ENCODE data around the gene TM7SF3.

The TM7SF3 gene

DNA sequence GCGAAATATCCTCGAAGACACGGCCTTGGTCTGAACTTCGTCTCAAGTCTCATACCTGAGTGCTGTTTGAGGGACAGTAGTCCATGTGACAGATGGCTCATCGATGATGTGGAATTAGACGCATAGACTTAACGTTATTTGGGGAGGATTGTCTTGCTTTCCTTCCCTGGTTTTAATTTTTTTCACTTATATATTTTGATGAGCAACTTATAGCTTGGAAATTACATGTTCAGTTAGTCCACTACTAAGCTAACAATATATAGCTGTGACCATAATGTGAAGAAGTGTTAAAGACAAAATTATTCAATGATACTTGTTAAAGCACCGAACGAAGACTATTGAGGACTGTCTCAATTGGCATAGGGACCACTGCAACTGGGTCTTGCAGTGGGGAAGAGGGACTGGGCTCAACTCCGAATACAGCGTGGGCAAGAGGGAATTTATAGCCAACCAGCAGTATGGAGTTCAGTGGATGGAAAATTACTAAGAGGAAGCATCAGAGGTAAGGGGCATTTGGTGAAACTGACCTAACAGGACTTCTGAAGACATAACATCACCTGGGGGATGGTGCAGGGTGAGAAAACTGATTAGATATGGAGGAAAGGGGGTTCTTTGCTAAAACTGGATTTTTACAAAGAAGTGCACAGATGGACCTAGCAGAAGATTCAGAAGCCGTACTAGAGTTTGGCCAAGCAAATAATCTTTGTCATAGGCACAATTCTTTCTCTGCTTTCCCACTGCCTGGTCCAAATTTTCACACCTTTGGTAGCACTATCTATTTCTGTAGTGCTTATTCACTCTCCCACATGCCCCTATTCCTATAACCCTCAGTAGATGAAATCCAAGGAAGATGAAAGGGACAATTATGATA is 910 bp upstream of the TM7SF3 start:
- no peak for DNase-seq (ENCODE audit: low read depth in 1 of 2, low spot score in 1 of 2)

DNA sequence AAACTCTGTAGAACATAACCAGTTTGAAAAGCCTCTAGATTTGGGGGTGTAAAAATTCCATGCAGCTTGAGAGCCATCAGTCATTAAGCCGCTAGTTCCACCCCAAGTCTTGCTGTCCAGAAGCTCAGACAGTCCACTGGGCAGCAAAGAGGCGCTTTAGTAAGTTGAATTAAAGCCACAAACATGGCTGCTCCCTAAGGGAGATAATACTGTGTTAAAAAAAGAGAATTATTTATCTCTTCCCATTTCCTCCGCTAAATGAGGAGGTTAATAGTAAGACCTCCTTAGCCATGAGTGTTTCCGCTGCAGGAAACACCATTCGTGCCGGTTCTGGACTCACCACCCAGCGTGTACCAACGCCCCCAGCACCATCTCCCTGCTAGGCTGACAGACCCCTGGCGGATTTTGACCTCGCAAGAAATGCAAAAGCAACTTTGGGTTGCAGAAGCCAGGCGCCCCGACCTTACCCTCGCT is 536 bp downstream of the TM7SF3 start:
- DNase-seq (ENCODE audit: low read depth in 1 of 2, low spot score in 1 of 2) = peak in 1 of 2 donors; percentile 10

DNA sequence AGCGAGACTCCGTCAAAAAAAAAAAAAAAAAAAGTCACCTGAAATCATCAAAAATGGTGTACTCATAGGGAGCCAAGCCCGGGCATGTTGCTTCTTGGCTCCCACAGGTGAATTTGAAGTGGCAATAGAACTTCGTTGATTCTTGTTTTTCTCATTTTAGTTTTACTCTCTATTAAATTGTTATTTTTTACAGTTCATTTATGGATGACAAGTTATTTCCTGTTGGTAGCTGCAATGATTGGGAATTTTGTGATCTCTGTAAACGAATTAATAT is 1.3 kb downstream of the TM7SF3 start:
- DNase-seq (ENCODE audit: low read depth in 1 of 2, low spot score in 1 of 2) = no peak

DNA sequence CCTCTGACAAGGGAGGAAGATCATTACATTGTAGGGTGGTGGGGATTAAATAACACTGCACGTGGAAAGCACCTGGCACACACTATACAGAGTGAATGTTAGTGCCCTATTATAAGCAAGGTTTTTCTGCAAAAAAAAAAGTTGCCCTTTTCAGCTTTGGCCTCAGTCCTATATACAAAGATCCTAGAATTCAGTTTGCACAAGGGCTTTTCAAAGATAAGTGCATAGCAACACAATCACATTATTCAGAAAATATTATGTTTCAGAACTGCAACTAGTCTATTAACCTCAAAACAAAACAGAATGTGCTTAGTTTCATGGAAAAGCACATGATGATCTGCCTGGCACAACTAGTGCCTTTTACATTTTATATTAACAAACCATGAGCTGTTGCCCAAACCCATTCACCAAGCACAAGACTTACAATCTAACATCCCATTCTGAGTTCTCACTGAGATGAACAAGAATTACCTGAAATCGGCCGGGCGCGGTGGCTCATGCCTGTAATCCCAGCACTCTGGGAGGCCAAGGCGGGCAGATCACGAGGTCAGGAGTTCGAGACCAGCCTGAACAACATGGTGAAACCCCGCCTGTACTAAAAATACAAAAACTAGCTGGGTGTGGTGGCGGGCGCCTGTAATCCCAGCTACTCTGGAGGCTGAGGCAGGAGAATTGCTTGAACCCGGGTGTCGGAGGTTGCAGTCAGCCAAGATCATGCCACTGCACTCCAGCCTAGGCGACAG is 1.8 kb downstream of the TM7SF3 start:
- no peak for DNase-seq (ENCODE audit: low read depth in 1 of 2, low spot score in 1 of 2)

DNA sequence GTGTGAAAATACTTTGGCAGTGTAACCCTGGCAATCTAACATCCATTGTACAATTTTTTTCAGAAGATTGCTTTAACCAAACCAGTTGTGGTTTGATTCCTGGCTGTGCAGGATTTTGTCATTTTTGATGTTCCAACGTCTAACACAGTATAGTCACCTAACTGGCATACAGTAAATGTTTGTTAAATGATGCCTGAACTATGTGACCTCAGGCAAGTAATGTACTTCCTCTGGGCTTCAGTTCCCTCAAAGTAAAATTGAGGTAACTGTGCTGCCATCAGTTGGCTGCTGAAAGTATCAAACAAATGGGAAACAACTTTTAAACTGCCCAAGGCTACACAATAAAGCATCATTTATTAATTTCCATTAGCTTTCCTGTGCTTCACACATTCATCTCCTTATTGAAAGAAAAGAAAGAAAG is 4.3 kb downstream of the TM7SF3 start:
- no peak for DNase-seq (ENCODE audit: low read depth in 1 of 2, low spot score in 1 of 2)

DNA sequence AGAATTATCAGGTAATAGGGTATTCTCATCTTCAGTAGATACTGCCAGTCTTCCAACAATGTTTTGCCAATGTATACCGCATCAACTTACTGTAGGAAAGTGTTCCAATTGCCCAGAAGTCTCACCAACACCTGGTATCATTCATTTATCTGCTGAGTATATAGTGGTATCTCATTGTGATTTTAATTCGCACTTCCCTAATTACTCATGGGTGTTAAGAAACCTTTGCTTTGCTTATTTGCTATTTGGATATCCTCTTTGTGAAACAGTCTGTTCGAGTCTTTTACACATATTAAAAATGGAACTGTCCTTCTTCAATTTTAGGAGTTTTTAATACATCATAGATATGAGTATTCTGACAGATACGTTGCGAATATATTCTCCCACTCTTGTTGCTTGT is 6.1 kb downstream of the TM7SF3 start:
- DNase-seq (ENCODE audit: low read depth in 1 of 2, low spot score in 1 of 2) = no peak

DNA sequence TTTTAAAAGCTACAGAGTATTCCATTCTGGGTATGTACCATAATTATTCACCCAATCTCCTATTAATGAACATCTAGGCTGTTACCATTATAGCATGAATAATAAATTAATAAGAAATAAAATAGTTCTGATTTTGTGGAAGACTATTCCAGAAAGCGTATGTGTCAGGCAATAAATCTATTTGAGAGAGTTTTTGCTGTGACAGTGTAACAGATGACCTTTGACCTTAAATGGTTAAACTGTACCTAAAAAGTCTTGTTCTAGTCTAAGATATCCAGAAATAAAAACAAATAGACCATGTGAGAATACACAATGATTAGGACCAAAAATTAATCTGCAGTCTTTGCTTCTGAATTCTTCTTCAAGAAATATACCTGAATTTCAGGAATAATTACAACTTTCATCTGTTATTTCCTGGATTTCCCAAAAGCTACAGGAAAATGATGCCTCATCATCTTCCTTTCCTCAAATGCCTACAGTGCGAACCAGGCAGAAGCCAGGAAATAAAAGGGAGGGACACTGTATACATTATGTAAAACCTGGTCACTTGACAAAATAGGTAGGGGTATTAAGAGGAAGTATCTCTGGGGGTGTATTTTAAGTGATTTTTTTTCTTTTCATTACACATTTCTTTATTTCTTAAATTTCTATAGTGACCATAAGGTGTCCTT is 7.3 kb downstream of the TM7SF3 start:
- no peak for DNase-seq (ENCODE audit: low read depth in 1 of 2, low spot score in 1 of 2)

DNA sequence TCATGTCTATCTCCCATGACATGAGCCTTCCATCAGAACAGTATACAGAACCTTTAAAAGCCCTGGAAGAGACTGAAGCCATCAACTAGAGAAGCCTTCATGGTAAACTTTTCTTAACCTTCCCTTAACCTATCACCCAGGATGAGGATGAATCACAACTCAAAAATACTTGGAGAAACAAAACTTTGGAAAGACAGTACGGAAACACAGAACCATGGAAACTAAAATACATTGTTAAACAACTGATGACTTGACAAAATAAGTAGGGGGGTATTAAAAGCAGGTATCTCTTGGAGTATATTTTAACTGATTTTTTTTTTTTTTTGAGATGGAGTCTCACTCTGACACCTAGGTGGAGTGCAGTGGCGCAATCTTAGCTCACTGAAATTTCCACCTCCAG is 8.7 kb downstream of the TM7SF3 start:
- no peak for DNase-seq (ENCODE audit: low read depth in 1 of 2, low spot score in 1 of 2)

DNA sequence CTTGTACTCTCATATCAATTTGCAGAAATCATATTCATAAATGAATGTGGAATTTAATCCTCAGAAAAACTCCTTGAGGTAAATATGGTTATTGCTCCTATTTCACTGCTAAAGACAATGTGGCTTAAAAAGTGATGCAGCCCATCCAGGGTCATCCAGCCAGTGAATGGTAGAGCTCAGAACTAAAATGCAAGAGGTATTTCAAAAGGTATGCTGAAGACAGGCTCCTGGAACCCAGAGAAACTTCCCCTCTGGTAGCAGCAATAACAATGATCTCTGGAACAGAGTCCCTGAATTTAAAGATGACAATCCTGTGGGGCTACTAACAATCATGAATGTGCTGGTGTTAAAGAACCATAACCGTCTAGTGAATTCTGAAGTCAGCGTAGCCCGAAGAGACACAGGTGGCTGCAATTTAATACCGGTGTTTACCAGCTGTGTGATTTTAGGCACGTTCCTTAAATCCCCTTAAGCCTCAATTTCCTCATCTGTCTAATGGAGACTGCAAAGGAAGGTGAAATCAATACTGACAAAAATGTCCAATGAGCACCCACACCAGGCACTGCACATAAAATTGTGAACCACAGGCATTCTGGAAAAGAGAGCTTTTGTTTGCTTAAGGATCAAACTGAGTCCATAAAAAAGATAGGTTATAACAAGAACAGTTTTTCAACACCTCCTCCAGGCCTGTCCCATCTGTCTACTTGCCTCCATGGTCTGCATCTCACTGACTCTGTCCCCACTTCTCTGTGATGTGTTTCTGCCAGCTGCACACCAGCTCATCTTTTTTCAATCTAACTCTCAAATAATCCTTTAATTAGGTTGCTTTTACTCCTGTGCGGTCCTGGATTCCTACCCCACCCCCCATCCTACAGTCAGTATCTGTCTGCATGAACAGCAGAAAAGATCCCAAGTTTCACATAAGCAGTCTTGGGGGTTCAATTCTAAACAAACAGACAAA is 10.5 kb downstream of the TM7SF3 start:
- no peak for DNase-seq (ENCODE audit: low read depth in 1 of 2, low spot score in 1 of 2)

DNA sequence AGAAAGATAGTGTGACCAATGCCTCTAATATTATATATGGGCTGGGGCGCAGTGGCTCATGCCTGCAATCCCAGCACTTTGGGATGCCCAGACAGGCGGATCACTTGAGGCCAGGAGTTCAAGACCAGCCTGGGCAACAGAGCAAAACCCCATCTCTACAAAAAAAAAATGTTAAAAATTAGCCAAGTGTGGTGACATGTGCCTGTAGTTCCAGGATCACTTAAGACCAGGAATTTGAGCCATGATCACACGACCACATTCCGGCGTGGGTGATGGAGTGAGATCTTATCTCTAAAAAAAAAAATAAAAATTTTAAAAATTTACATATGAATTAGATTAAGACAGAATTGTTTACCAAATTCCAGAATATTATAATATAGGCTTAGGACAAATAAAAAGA is 12.0 kb downstream of the TM7SF3 start:
- no peak for DNase-seq (ENCODE audit: low read depth in 1 of 2, low spot score in 1 of 2)

DNA sequence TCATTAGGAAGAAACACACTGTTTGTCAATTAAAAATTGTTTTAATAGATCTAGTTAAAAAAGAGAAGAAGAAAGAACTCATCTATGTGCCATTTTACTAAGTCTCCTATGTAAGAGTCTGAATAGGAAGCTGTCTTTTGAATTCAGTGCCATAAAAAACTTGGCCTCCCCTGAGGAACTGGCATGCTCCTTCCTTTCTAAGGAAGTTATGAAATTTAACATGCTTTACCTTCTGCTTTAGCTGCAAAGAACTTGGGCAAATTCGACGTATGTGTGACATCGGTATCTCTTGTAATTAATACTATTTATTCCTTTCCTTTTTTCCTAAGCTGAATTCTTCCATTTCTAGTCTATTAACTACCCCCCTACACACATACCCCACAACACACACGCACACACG is 12.5 kb downstream of the TM7SF3 start:
- DNase-seq (ENCODE audit: low read depth in 1 of 2, low spot score in 1 of 2) = no peak

DNA sequence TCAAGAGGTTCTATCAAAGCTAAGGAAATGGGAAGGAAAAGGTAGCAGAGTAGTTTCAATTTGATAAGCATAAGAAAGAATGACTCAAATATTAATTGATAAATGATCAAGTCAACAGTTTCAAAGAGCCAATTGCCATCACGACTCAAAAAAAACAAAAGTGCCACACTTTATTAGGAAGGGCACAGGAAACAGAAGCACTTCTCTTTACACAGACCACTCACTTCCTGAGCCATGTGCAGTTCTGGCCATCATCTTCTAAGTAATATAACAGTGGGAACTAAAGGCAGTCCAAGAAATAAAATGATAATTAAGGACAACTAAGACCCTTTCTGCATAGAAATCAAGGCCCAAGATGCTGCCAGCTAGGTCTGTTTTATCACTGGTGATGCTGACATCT is 13.2 kb downstream of the TM7SF3 start:
- DNase-seq (ENCODE audit: low read depth in 1 of 2, low spot score in 1 of 2) = no peak

DNA sequence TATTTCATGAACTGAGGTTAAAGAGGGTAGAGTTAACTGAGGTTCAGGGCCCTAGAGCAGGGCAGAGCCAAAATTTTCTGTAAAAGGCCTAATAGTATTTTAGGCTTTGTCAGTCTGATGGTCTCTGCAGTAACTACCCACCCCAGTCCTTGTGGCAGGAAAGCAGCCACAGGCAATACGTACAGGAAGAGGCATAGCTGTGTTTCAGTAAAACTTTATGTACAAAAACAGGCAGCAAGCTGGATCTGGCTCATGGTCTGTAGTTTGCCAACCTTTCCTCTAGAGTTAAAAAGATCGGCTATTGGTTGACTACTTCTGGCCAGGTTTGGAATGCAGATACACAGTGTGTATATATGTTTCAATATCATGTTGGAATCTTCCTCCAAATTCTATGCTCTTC is 17.2 kb downstream of the TM7SF3 start:
- DNase-seq (ENCODE audit: low read depth in 1 of 2, low spot score in 1 of 2) = no peak

DNA sequence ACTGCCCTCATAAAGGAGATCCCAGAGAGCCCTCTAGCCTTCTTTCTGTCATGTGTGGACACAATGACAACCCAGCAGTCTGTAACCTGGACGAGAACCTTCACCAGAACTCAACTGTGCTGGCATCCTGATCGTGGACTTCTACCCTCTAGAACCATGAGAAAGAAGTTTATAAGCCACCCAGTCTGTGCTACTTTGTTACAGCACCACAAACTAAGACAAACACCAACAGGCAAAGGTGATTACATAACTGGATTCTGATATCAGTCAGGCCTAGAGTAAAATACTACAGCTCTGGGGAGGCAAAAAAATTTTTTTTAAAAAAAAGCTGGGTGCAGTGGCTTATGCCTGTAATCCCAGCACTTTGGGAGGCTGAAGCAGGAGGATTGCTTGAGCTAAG is 18.5 kb downstream of the TM7SF3 start:
- DNase-seq (ENCODE audit: low read depth in 1 of 2, low spot score in 1 of 2) = no peak

DNA sequence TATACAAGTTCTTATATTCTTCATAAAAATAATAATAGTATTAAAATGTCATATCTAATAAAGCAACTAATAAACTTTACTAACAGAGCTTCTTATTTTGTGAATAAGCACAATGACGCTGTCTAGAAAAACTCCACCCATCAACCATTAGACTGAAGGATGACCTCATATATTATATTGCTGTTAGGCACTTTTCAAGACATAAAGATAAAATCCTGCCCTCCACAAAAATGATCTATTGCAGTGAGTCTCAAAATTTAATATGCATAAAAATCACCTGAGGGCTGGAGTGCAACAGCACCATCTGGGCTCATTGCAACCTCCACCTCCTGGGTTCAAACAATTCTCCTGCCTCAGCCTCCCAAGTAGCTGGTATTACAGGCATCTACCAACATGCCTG is 20.1 kb downstream of the TM7SF3 start:
- DNase-seq (ENCODE audit: low read depth in 1 of 2, low spot score in 1 of 2) = no peak

DNA sequence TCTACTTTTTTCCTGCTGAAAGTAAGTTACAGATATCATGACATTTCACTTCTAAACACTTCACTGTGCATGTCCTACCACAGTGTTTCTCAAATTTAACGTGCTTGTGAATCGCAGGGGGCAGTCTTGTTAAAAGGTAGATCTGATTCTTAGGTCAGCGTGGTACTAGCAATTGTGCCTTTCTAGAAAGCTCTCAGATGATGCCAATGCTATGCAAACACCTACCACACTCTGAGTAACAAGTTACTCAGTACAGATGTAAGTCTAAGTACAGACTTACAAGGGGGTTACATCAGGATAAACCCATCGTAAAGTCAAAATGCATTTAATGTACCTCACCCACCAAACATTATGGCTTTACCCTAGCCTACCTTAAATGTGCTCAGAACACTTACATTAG is 22.4 kb downstream of the TM7SF3 start:
- no peak for DNase-seq (ENCODE audit: low read depth in 1 of 2, low spot score in 1 of 2)

DNA sequence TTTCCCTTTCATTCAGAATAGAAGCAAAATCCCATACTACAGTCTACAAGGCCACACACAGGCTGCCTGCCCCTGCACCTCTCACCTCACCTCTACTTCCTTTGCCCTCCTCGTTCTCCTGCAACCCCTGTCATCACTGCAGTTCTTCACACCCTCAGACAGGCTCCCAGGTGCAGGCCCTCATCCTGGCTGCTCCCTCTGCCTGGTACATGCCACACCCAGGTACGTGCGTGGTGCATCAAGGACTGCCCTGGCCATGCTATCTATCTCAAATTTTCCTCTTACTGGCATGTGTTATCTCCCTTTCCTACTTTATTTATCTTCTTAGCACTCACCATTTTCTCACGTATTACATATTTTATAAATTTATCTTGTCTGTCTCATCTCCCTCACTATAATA is 24.3 kb downstream of the TM7SF3 start:
- no peak for DNase-seq (ENCODE audit: low read depth in 1 of 2, low spot score in 1 of 2)

DNA sequence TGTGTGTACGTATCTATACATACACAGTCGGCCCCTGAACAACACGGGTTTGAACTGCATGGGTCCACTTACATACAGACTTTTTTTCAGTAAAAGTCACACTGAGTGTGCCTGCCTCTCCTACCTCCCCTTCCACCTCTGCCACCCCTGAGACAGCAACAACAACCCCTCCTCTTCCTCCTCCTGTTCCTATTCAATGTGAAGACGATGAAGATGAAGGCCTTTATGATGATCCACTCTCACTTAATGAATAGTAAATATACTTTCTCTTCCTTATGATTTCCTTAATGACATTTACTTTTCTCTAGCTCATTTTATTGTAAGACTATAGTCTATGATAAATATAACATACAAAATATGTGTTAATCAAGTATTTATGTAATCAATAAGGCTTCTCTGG is 25.5 kb downstream of the TM7SF3 start:
- DNase-seq (ENCODE audit: low read depth in 1 of 2, low spot score in 1 of 2) = no peak

DNA sequence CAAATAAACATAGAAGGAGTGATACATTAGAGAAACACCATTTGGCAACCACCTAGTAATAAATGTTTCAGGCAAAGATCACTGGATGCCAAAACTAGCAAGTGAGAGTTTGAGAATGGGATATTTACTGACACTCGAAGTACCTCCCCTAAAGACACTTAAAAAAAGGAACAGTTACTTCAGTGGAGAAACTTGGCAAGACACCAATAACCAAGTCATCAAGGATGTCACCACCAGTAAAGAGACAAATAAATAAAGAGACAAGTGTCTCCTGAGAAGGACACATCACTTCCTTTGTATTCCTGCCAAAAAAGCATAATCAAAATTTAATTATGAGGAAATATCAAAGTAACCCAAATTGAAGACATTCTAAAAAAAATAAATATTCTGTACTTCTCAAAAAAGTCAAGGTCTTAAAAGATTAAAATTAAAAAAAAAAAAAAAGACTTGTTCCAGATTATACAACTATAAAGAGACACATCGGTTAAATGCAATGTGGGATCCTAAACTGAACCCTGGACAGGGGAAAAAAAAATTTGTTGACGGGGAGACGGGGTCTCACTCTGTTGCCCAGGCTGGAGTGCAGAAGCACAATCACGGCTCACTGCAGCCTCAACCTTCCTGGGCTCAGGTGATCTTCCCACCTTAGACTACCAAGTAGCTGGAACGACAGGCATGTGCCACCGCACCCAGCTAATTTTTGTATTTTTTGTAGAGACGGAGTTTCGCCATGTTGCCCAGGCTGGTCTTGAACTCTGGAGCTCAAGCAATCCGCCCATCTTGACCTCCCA is 26.4 kb downstream of the TM7SF3 start:
- DNase-seq (ENCODE audit: low read depth in 1 of 2, low spot score in 1 of 2) = no peak

DNA sequence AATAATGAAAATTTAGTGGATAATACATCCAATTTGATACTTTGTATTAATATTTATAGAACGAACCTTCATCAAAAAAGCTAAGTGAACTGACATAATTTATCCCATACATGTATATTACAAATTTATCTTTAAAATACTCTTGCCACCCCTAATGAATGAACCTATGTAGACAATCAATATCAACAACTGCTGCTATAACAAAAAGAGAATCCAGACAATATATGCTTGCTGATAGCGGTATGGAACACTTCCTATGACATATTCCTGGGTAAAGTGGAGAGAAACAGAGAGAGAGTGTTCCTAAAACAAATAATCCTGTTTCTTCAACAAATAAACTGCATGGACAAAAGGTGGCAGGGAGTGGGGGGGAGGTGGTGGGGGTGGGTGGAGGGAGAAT is 31.3 kb downstream of the TM7SF3 start:
- no peak for DNase-seq (ENCODE audit: low read depth in 1 of 2, low spot score in 1 of 2)

All from activated CD4-positive, alpha-beta T cell treated with anti-CD3 and anti-CD28 coated beads, Interleukin-2, amount 50 U/mL, for 24 hours (primary cell).